Duodenal mucosa (tissue), 2 donors: Measurements from ENCODE around the gene RNF44.

Experiments
- H3K27ac ChIP-seq: one replicate; pipeline ENCODE4 v1.7.0; 2013; ENCODE audit warnings: low read depth, low read length
- H3K27me3 ChIP-seq, 2 donors: one replicate each; pipeline ENCODE4 v1.7.0; 2013; ENCODE audit warnings: low read length in 2 of 2, control low read depth in 1 of 2; ENCODE audit not compliant: insufficient read depth in 2 of 2, control insufficient read depth in 1 of 2
- H3K36me3 ChIP-seq, 2 donors: one replicate each; pipeline ENCODE4 v1.7.0; 2013; ENCODE audit warnings: low read length in 2 of 2, control low read depth in 1 of 2; ENCODE audit not compliant: insufficient read depth in 2 of 2, control insufficient read depth in 1 of 2
- H3K4me1 ChIP-seq, 2 donors: one replicate each; pipeline ENCODE4 v1.7.0; 2013; ENCODE audit warnings: low read length in 2 of 2, control low read depth in 1 of 2; ENCODE audit not compliant: insufficient read depth in 2 of 2, control insufficient read depth in 1 of 2
- H3K4me3 ChIP-seq, 2 donors: one replicate each; pipeline ENCODE4 v1.7.0; 2013; ENCODE audit warnings: low read length in 2 of 2, low read depth in 1 of 2
- H3K9ac ChIP-seq, 2 donors: one replicate each; pipeline ENCODE4 v1.7.0; 2013; ENCODE audit warnings: low read length in 2 of 2, low read depth in 1 of 2
- H3K9me3 ChIP-seq, 2 donors: one replicate each; pipeline ENCODE4 v1.7.0; 2013; ENCODE audit warnings: low read length in 2 of 2, control low read depth in 1 of 2; ENCODE audit not compliant: control insufficient read depth in 1 of 2

Gene RNF44

GRCh38 chr5:176573564-176574296 lies 36.5 kb upstream of the RNF44 start:
- Histone ChIP-seq H3K9ac (no peak overlapping the region), H3K9me3 (no peaks in the 10 kb centered on the region), H3K4me1 (no peaks in the 10 kb centered on the region), H3K27ac (no peak overlapping the region), H3K27me3 (no peaks in the 10 kb centered on the region), H3K36me3 (peaks cover 2 to 29% of the 10 kb centered on the region in 2 donors), H3K4me3 (no peak overlapping the region)

GRCh38 chr5:176570044-176570443 lies 32.8 kb upstream of the RNF44 start:
- no peak overlapping the region for H3K9ac ChIP-seq
- H3K36me3 ChIP-seq, result peaks cover 0 to 11% of the 10 kb centered on the region in 2 donors

GRCh38 chr5:176568657-176569056 lies 31.5 kb upstream of the RNF44 start:
- H3K27me3 ChIP-seq, result no peaks in the 10 kb centered on the region
- H3K9me3 ChIP-seq, result no peaks in the 10 kb centered on the region
- H3K4me3 ChIP-seq, result no peak overlapping the region
- H3K27ac ChIP-seq, result no peak overlapping the region
- peaks cover 0 to 8% of the 10 kb centered on the region in 2 donors for H3K36me3 ChIP-seq
- H3K9ac ChIP-seq, result no peak overlapping the region
- no peaks in the 10 kb centered on the region for H3K4me1 ChIP-seq

More at GRCh38 chr5:176570044-176570443, 32.8 kb upstream of the RNF44 start:
- no peak overlapping the region for H3K4me3 ChIP-seq
- H3K9me3 ChIP-seq, result no peaks in the 10 kb centered on the region
- H3K27me3 ChIP-seq, result no peaks in the 10 kb centered on the region
- no peak overlapping the region for H3K27ac ChIP-seq
- H3K4me1 ChIP-seq, result no peaks in the 10 kb centered on the region

- no peaks in the 10 kb centered on the region for H3K9me3 ChIP-seq
- no peak overlapping the region for H3K27ac ChIP-seq
- H3K9ac ChIP-seq, result no peak overlapping the region
- no peak overlapping the region for H3K4me3 ChIP-seq
- H3K36me3 ChIP-seq, result peaks cover 0 to 2% of the 10 kb centered on the region in 2 donors
- H3K27me3 ChIP-seq, result no peaks in the 10 kb centered on the region
- H3K4me1 ChIP-seq, result no peaks in the 10 kb centered on the region
These were observed 28.6 kb upstream of the RNF44 start for GRCh38 chr5:176565760-176566288.

- Histone ChIP-seq H3K4me3 (no peak overlapping the region), H3K9ac (no peak overlapping the region), H3K4me1 (no peaks in the 10 kb centered on the region), H3K36me3 (peaks cover 0 to 2% of the 10 kb centered on the region in 2 donors), H3K27me3 (no peaks in the 10 kb centered on the region), H3K9me3 (no peaks in the 10 kb centered on the region), H3K27ac (no peak overlapping the region)
These were observed 26.8 kb upstream of the RNF44 start for GRCh38 chr5:176564002-176564401.

GRCh38 chr5:176562189-176562588 lies 25.0 kb upstream of the RNF44 start:
- H3K4me1 ChIP-seq, result no peaks in the 10 kb centered on the region
- H3K4me3 ChIP-seq, result no peak overlapping the region
- H3K27ac ChIP-seq, result no peak overlapping the region
- H3K27me3 ChIP-seq, result no peaks in the 10 kb centered on the region
- H3K9ac ChIP-seq, result no peak overlapping the region
- peaks cover 0 to 2% of the 10 kb centered on the region in 2 donors for H3K36me3 ChIP-seq
- no peaks in the 10 kb centered on the region for H3K9me3 ChIP-seq

- Histone ChIP-seq H3K9me3 (no peaks in the 10 kb centered on the region), H3K4me1 (no peaks in the 10 kb centered on the region), H3K27ac (no peak overlapping the region), H3K4me3 (no peak overlapping the region), H3K36me3 (peaks cover 0 to 2% of the 10 kb centered on the region in 2 donors), H3K9ac (no peak overlapping the region), H3K27me3 (no peaks in the 10 kb centered on the region)
These were observed 24.1 kb upstream of the RNF44 start for GRCh38 chr5:176561259-176561658.

GRCh38 chr5:176560364-176560763 lies 23.2 kb upstream of the RNF44 start:
- H3K9me3 ChIP-seq, result no peaks in the 10 kb centered on the region

GRCh38 chr5:176559683-176560082 lies 22.5 kb upstream of the RNF44 start:
- Histone ChIP-seq H3K9ac (no peak overlapping the region), H3K4me3 (no peak overlapping the region), H3K9me3 (no peaks in the 10 kb centered on the region), H3K4me1 (no peaks in the 10 kb centered on the region), H3K27ac (no peak overlapping the region), H3K36me3 (peaks cover 0 to under 1% of the 10 kb centered on the region in 2 donors), H3K27me3 (no peaks in the 10 kb centered on the region)

More at GRCh38 chr5:176560364-176560763, 23.2 kb upstream of the RNF44 start:
- Histone ChIP-seq H3K27me3 (no peaks in the 10 kb centered on the region), H3K27ac (no peak overlapping the region), H3K4me3 (no peak overlapping the region), H3K4me1 (no peaks in the 10 kb centered on the region), H3K9ac (no peak overlapping the region), H3K36me3 (peaks cover 0 to 2% of the 10 kb centered on the region in 2 donors)

- no peaks in the 10 kb centered on the region for H3K27me3 ChIP-seq
- H3K9ac ChIP-seq, result no peak overlapping the region
- H3K9me3 ChIP-seq, result no peaks in the 10 kb centered on the region
- H3K36me3 ChIP-seq, result peaks cover 0 to 3% of the 10 kb centered on the region in 2 donors
- H3K4me3 ChIP-seq, result no peak overlapping the region
- peaks cover 9 to 11% of the 10 kb centered on the region in 2 donors for H3K4me1 ChIP-seq
- H3K27ac ChIP-seq, result no peak overlapping the region
These were observed 20.6 kb upstream of the RNF44 start for GRCh38 chr5:176557846-176558245.
